IPS-15b (cell line): ENCODE results near the gene SLC16A9.

Experiments
- H3K27me3 ChIP-seq: one replicate; pipeline ENCODE4 v1.6.1; 2013; ENCODE audit warnings: low read length; ENCODE audit not compliant: control insufficient read depth, insufficient read depth
- H3K36me3 ChIP-seq: one replicate; pipeline ENCODE4 v1.6.1; 2013; ENCODE audit warnings: low read length; ENCODE audit not compliant: control insufficient read depth, insufficient read depth
- H3K4me1 ChIP-seq: one replicate; pipeline ENCODE4 v1.6.1; 2013; ENCODE audit warnings: mild to moderate bottlenecking, low read length; ENCODE audit not compliant: control insufficient read depth, insufficient read depth
- H3K4me3 ChIP-seq: one replicate; pipeline ENCODE4 v1.5.1; 2013; ENCODE audit warnings: low read depth, low read length
- H3K9ac ChIP-seq: one replicate; pipeline ENCODE4 v1.6.1; 2013; ENCODE audit warnings: low read depth, mild to moderate bottlenecking, low read length
- H3K9me3 ChIP-seq: one replicate; pipeline ENCODE4 v1.6.1; 2013; ENCODE audit warnings: mild to moderate bottlenecking, low read length; ENCODE audit not compliant: control insufficient read depth, insufficient read depth

The SLC16A9 gene

DNA sequence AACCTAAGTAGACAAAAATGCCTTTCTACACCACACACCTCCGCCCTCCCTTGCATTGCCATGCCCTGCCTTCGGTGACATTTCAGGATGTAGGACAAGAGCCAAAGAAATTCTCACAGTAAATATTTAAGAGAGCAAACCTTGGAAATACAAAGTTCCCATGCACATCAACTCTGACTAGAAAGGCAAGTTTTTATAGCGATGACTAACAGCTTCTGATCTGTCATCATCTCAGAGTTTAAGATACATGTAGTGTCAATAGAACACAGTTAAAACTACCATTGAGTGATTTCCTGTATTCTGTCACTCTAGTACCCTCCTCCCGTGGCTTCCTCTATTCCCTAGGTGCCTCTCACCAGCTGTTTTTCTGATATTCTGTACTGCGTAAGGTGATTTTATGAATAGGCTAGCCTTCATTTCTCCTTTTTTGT, 20.7 kb downstream of the SLC16A9 start:
- Histone ChIP-seq H3K4me3 (no peak overlapping the region), H3K4me1 (no peaks in the 10 kb centered on the region), H3K9ac (no peak overlapping the region), H3K36me3 (no peaks in the 10 kb centered on the region), H3K9me3 (no peaks in the 10 kb centered on the region), H3K27me3 (no peaks in the 10 kb centered on the region)

GRCh38 chr10:59687657-59688056, 22.0 kb downstream of the SLC16A9 start:
- peaks cover 4% of the 10 kb centered on the region for H3K36me3 ChIP-seq
- H3K9me3 ChIP-seq: no peaks in the 10 kb centered on the region
- H3K27me3 ChIP-seq: no peaks in the 10 kb centered on the region
- H3K9ac ChIP-seq: no peak overlapping the region
- no peaks in the 10 kb centered on the region for H3K4me1 ChIP-seq
- H3K4me3 ChIP-seq: no peak overlapping the region

DNA sequence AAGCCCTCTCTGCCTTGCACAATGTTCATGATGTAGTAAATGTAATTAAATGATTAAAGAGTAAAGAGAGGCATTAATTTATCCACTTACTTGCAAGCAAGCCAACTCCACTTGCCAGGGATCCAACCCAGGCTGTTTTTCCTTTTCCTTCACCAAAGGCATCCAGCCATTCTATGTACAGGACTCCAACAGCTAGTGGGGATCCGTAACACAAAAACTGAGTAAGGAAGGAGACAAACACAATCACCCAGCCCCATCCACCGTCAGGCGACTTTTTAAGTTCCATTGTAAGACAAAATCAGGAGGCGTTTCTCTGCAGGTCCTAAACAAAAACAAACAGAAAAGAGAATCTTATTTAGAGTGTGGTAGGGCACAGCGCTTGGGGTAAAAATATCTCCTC, 25.6 kb downstream of the SLC16A9 start:
- Histone ChIP-seq H3K9ac (no peak overlapping the region), H3K36me3 (peaks cover 4% of the 10 kb centered on the region), H3K4me3 (no peak overlapping the region), H3K27me3 (no peaks in the 10 kb centered on the region), H3K9me3 (no peaks in the 10 kb centered on the region), H3K4me1 (no peaks in the 10 kb centered on the region)

- H3K4me3 ChIP-seq: no peak overlapping the region
- H3K36me3 ChIP-seq: peaks cover 4% of the 10 kb centered on the region
- H3K9ac ChIP-seq: no peak overlapping the region
- no peaks in the 10 kb centered on the region for H3K9me3 ChIP-seq
- no peaks in the 10 kb centered on the region for H3K27me3 ChIP-seq
- H3K4me1 ChIP-seq: no peaks in the 10 kb centered on the region
These were observed 26.4 kb downstream of the SLC16A9 start for GRCh38 chr10:59682986-59683937.

DNA sequence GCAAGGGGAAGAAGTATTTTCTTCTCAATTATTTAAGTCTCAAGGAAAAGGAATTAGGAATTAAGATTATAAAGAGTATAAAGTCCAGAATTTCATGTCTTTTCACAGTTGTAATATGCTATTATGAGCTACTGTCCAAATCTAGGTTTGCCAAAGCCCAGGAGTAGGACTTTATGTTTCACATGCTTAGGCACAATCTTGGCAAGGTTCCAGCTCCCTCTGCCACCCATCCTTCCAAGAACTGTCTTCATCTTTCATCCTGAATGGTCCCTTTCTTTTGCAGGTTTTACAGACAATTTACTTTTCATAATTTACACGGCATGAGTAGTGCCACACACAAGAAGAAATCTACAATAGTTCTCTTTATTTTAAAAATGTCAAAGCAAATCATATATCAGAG, 29.5 kb downstream of the SLC16A9 start:
- Histone ChIP-seq H3K4me1 (no peaks in the 10 kb centered on the region), H3K9me3 (no peaks in the 10 kb centered on the region), H3K36me3 (peaks cover 4% of the 10 kb centered on the region), H3K27me3 (no peaks in the 10 kb centered on the region), H3K4me3 (no peak overlapping the region), H3K9ac (no peak overlapping the region)

- Histone ChIP-seq H3K36me3 (peaks cover 4% of the 10 kb centered on the region), H3K9ac (no peak overlapping the region), H3K9me3 (no peaks in the 10 kb centered on the region), H3K27me3 (no peaks in the 10 kb centered on the region), H3K4me3 (no peak overlapping the region), H3K4me1 (peaks cover 9% of the 10 kb centered on the region)
These were observed 30.8 kb downstream of the SLC16A9 start for GRCh38 chr10:59678884-59679301.

- Histone ChIP-seq H3K27me3 (no peaks in the 10 kb centered on the region), H3K4me3 (no peak overlapping the region), H3K36me3 (peaks cover 8% of the 10 kb centered on the region), H3K4me1 (peaks cover 9% of the 10 kb centered on the region), H3K9me3 (no peaks in the 10 kb centered on the region), H3K9ac (no peak overlapping the region)
These were observed 32.3 kb downstream of the SLC16A9 start for GRCh38 chr10:59677253-59677831.

- no peak overlapping the region for H3K9ac ChIP-seq
- H3K4me1 ChIP-seq: peaks cover 9% of the 10 kb centered on the region
- no peaks in the 10 kb centered on the region for H3K27me3 ChIP-seq
- H3K4me3 ChIP-seq: no peak overlapping the region
- no peaks in the 10 kb centered on the region for H3K9me3 ChIP-seq
- peaks cover 15% of the 10 kb centered on the region for H3K36me3 ChIP-seq
These were observed 33.8 kb downstream of the SLC16A9 start for GRCh38 chr10:59675812-59676211.

DNA sequence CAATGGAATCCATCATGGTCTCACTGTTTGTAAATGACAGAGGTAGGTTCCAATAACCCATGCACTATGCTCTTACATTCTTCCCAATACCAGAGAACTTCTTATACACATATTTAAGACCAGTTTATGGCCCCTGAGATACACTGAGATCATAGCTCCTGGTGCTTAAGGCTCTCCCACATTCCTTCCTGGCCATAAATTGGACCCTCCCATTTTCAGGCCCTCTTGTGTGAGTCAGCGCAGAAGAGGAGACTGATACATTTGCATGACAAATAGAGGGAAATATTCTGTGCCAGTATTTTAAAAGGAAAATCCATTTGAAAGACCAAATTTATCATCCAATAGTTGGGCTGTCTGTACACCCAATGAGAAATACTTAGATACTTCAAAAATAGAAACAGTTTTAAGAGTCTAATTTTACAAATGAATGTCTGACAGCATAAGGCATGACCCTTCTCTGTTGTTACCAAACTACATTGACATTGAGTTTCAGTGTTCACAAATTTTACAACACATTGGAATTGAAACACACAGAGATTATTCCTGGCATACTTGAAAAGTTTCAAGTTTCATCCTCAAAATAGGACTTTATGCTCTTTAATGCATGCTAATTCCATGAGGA, 35.3 kb downstream of the SLC16A9 start:
- Histone ChIP-seq H3K9ac (no peak overlapping the region), H3K36me3 (peaks cover 15% of the 10 kb centered on the region), H3K27me3 (no peaks in the 10 kb centered on the region), H3K9me3 (no peaks in the 10 kb centered on the region), H3K4me3 (no peak overlapping the region), H3K4me1 (peaks cover 9% of the 10 kb centered on the region)

DNA sequence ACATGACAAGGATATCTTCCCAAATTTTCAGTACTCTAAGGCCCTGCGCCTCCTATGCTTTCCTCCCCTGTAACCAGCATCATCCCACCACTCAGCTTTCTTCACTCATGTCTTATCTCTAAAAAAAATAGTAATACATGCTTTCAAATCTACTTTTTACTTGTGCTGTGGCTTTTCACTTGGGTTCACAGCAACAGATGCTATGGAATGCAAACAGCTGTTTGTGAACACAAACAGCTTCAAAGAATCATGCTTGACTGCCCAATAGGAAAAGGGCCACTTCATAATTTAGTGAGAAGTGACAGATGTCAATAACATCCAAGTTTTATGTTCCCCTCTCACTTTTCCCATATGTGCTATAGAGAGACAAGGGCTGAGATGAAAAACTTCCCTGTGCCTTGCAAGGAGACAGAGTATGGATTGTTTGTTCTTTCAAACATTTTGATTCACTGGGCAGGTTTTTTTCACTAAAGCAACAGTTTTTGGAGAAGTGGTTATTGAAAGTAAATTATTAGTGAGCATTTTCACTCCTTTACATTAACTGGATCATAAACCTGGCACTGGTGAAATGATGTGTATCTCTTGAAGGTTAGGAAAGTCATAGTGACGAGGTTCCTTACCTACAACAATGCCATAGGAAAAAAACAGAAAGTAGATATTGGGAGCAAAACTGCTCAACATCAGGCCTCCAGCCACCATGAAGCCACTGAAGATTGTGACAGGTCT, 37.3 kb downstream of the SLC16A9 start:
- Histone ChIP-seq H3K4me1 (peaks cover 9% of the 10 kb centered on the region), H3K4me3 (no peak overlapping the region), H3K27me3 (no peaks in the 10 kb centered on the region), H3K36me3 (peaks cover 15% of the 10 kb centered on the region), H3K9me3 (no peaks in the 10 kb centered on the region), H3K9ac (no peak overlapping the region)

DNA sequence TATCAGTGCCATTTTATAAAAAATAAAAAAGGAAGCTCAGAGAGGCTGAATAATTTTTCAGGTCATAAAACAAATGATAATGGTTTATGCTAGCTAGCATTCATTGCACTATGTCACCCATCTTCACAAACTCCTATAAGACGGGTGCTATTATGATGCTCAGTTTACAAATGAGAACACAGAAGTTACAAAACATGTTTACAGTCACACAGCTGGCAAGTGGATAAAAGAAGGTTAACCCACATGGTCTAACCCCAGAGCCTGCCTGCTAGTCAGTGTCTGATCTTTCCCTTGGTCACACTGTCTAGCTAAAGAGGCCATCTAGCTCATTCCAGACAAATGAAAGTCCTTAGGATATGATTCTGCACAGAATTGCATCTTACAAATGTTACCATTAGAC, 39.4 kb downstream of the SLC16A9 start:
- Histone ChIP-seq H3K27me3 (no peaks in the 10 kb centered on the region), H3K4me3 (no peak overlapping the region), H3K9ac (no peak overlapping the region), H3K9me3 (no peaks in the 10 kb centered on the region), H3K4me1 (peaks cover 9% of the 10 kb centered on the region), H3K36me3 (peaks cover 15% of the 10 kb centered on the region)
